Measurements from ENCODE around the gene MSMO1. TPM values are rescaled to one million over a fixed set of nuclear protein-coding genes. Genes with fewer than 3 reads are reported as not detected.

The MSMO1 gene
- total RNA-seq, 1 donor from 2014 or later: 51.8 TPM

DNA sequence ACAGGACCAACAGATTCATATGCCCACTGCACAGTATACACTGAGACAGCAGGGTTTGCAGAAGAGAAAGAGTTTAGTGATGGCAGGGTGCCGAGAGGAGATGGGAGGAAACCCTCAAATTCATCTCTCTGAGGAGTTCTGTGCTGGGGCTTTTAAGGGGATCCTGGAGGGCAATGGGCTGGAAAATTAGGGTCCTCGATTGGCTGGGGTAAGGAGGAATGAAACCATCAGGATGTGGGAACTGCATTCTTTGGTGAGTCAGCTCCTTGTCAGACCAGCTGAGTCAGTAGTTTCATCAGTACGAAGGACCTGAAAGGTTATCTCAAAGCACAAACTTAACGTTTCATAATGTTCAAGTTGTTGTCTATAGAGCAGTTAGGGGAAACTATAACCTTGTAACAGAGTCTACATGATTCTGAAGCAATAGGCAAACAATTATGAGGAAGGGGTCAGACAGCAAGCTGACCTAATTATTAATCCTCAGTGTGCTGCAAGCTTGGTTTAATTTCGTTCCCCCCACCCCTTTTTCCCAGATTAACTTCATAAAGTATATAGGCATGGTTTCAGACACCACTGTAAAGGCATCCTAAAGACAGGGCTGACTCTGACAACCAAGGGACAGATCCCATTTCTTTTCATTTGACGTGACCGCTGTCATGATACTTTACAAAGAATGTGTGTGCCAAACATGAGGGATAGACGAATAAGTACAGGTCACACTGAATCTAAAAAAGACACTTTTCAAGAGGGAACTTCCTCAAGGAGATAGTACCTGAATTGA is 1.5 kb upstream of the MSMO1 start:
- H3K27me3 Mint-ChIP-seq (ENCODE audit: low read depth): no peaks in the 10 kb centered on the region
- no peak for DNase-seq (ENCODE audit: low spot score in 2 of 2, unreplicated experiment in 2 of 2)
- peaks cover 29% of the 10 kb centered on the region for H3K4me1 Mint-ChIP-seq
- H3K27ac Mint-ChIP-seq: peak overlapping the region; percentile 70
- H3K36me3 Mint-ChIP-seq: no peaks in the 10 kb centered on the region
- TF ChIP-seq, protein P1, sequence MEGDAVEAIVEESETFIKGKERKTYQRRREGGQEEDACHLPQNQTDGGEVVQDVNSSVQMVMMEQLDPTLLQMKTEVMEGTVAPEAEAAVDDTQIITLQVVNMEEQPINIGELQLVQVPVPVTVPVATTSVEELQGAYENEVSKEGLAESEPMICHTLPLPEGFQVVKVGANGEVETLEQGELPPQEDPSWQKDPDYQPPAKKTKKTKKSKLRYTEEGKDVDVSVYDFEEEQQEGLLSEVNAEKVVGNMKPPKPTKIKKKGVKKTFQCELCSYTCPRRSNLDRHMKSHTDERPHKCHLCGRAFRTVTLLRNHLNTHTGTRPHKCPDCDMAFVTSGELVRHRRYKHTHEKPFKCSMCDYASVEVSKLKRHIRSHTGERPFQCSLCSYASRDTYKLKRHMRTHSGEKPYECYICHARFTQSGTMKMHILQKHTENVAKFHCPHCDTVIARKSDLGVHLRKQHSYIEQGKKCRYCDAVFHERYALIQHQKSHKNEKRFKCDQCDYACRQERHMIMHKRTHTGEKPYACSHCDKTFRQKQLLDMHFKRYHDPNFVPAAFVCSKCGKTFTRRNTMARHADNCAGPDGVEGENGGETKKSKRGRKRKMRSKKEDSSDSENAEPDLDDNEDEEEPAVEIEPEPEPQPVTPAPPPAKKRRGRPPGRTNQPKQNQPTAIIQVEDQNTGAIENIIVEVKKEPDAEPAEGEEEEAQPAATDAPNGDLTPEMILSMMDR (IDR thresholded peaks at IDR 0.05; ENCODE audit: unreplicated experiment): no peak
- no peaks in the 10 kb centered on the region for H3K9me3 Mint-ChIP-seq
- peak overlapping the region; percentile 20 for H3K4me3 Mint-ChIP-seq

DNA sequence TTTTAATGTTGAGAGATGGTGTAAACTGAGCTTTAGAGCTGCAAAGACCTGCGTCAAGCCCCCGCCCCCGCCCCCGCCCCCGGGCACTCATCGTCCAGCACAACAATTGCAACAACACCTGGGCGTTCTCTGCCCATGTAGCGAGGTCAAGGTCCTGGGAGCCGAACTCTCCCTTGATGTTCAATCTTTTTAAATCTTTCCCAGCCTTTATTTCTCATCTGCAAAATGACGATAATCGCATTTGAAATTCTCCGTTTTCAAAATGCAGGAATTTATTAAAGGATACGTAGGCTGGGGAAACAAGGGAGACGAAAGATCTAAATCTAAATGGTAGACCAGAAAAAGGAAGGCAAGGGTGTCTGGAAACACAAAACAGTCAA is 648 bp upstream of the MSMO1 start:
- Mint-ChIP-seq H3K36me3 (no peaks in the 10 kb centered on the region), H3K9me3 (no peaks in the 10 kb centered on the region), H3K4me3 (no peak overlapping the region), H3K27me3 (ENCODE audit: low read depth) (no peaks in the 10 kb centered on the region), H3K4me1 (peaks cover 35% of the 10 kb centered on the region), H3K27ac (peak overlapping the region; percentile 70)
- DNase-seq (ENCODE audit: low spot score in 2 of 2, unreplicated experiment in 2 of 2): no peak
- TF ChIP-seq, protein P1 (IDR thresholded peaks at IDR 0.05; ENCODE audit: unreplicated experiment): no peak

DNA sequence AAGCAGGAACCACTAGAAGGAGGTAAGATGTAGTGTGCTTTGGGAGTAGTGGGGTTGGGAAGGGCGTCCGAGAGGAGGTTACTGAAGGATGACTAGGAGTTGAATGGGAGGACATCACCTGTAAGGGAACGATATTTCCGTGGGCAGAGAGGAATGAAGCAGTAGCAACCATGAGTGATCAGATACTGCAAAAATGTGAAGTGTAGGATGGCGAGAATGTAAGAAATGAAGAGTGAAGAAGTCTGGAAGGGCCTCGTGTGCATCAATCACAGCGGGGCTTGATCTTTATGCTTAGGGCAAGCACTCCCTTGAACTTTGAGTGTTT is 594 bp downstream of the MSMO1 start:
- TF ChIP-seq, protein P1 (IDR thresholded peaks at IDR 0.05; ENCODE audit: unreplicated experiment): no peak
- Mint-ChIP-seq H3K9me3 (no peaks in the 10 kb centered on the region), H3K4me3 (no peak overlapping the region), H3K36me3 (no peaks in the 10 kb centered on the region), H3K4me1 (peaks cover 42% of the 10 kb centered on the region), H3K27me3 (ENCODE audit: low read depth) (no peaks in the 10 kb centered on the region), H3K27ac (no peak overlapping the region)
- no peak for DNase-seq (ENCODE audit: low spot score in 2 of 2, unreplicated experiment in 2 of 2)

DNA sequence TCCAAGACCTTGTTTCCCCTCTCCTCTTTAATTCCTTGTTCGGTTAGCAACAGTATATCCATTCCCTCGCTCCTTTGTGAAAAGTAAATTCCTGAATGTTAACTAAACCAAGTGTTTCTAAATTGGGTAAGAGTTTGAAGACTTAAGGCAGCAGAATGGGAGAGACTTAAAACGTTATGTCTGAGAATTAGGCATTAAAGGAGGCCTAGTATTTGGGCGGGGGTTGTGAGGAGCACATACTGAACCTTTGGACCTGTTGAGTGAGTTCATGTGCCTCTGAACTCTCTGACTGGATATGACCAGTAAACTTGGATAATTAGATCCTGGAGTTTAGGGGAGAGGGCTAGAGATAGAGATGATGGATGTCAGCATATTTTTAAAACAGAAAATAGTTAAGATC is 1.2 kb downstream of the MSMO1 start:
- H3K9me3 Mint-ChIP-seq: no peaks in the 10 kb centered on the region
- no peak overlapping the region for H3K4me3 Mint-ChIP-seq
- TF ChIP-seq, protein P1 (IDR thresholded peaks at IDR 0.05; ENCODE audit: unreplicated experiment): no peak
- no peaks in the 10 kb centered on the region for H3K36me3 Mint-ChIP-seq
- no peaks in the 10 kb centered on the region for H3K27me3 Mint-ChIP-seq (ENCODE audit: low read depth)
- H3K27ac Mint-ChIP-seq: no peak overlapping the region
- peaks cover 42% of the 10 kb centered on the region for H3K4me1 Mint-ChIP-seq
- DNase-seq (ENCODE audit: low spot score in 2 of 2, unreplicated experiment in 2 of 2): no peak

DNA sequence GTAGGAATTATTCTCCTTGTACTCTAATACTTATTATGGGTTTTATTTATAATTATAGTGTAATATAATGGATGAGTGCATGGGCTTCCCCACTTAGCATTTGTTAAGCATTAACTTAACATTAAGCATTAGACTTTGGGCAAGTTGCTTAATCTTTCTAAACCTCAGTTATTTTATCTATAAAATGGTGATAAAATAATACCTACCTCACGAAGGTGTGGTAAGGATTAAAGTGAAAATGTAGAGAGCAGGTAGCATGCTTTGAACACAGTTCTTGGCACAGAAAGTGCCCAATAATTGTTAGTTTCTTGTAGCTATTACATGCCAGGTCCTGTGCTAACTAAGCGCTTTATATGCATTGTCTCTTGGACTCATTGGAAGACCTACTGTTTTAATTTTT is 2.6 kb downstream of the MSMO1 start:
- Mint-ChIP-seq H3K27me3 (ENCODE audit: low read depth) (no peaks in the 10 kb centered on the region), H3K4me3 (peak overlapping the region; percentile 61), H3K4me1 (peaks cover 46% of the 10 kb centered on the region), H3K9me3 (no peaks in the 10 kb centered on the region), H3K36me3 (no peaks in the 10 kb centered on the region), H3K27ac (peak overlapping the region; percentile 76)
- TF ChIP-seq, protein P1 (IDR thresholded peaks at IDR 0.05; ENCODE audit: unreplicated experiment): no peak
- no peak for DNase-seq (ENCODE audit: low spot score in 2 of 2, unreplicated experiment in 2 of 2)
